GM12801 (cell line): ENCODE data around the gene EFCAB5.

Experiments
- CTCF ChIP-seq: IDR thresholded peaks from one replicate; pipeline ENCODE4 v1.5.1; 2011; ENCODE audit warnings: control low read depth; ENCODE audit not compliant: insufficient read length; ENCODE audit errors: extremely low read depth

The EFCAB5 gene

GRCh38 chr17:30086896-30087295 lies 145.5 kb downstream of the EFCAB5 start:
- no peak for TF ChIP-seq CTCF

- TF ChIP-seq CTCF: no peak
Measured at GRCh38 chr17:30091121-30091670, 149.8 kb downstream of the EFCAB5 start.

GRCh38 chr17:30091771-30092170 lies 150.3 kb downstream of the EFCAB5 start:
- TF ChIP-seq CTCF: no peak

- no peak for TF ChIP-seq CTCF
Measured at GRCh38 chr17:30092886-30093285, 151.5 kb downstream of the EFCAB5 start.

- TF ChIP-seq CTCF: no peak
Measured at GRCh38 chr17:30093463-30094147, 152.2 kb downstream of the EFCAB5 start.

GRCh38 chr17:30095507-30096244 lies 154.2 kb downstream of the EFCAB5 start:
- TF ChIP-seq CTCF: no peak

GRCh38 chr17:30101686-30102390 lies 160.4 kb downstream of the EFCAB5 start:
- no peak for TF ChIP-seq CTCF
